H9 (cell line): ENCODE data around the gene MAGT1. TPM values are rescaled to one million over a fixed set of nuclear protein-coding genes. Genes with fewer than 3 reads are reported as not detected.

Experiments used
- DNase-seq: peaks from one replicate; pipeline ENCODE4 v3.0.0-alpha.2; 2017
- H2AFZ ChIP-seq: one replicate; pipeline ENCODE4 v1.6.1; 2013; ENCODE audit warnings: mild to moderate bottlenecking, low read length, control low read depth, moderate library complexity
- H2AK5ac ChIP-seq: 2 replicates; pipeline ENCODE4 v1.6.1; 2013; ENCODE audit warnings: low read length, control low read depth, mixed read lengths; ENCODE audit not compliant: insufficient read length
- H2BK120ac ChIP-seq: one replicate; pipeline ENCODE4 v1.6.1; 2013; ENCODE audit warnings: low read depth, mild to moderate bottlenecking, low read length, control low read depth, inconsistent platforms; ENCODE audit not compliant: poor library complexity, severe bottlenecking
- H2BK12ac ChIP-seq: 2 replicates; pipeline ENCODE4 v1.6.1; 2013; ENCODE audit warnings: low read length, control low read depth, mixed read lengths, low read depth; ENCODE audit not compliant: insufficient read length
- H2BK15ac ChIP-seq: 2 replicates; pipeline ENCODE4 v1.6.1; 2013; ENCODE audit warnings: low read depth, low read length, control low read depth
- H2BK20ac ChIP-seq: one replicate; pipeline ENCODE4 v1.6.1; 2013; ENCODE audit warnings: low read depth, mild to moderate bottlenecking, low read length, control low read depth, inconsistent platforms; ENCODE audit not compliant: poor library complexity, severe bottlenecking
- H2BK5ac ChIP-seq: 2 replicates; pipeline ENCODE4 v1.6.1; 2013; ENCODE audit warnings: low read length, control low read depth, mixed read lengths; ENCODE audit not compliant: insufficient read length
- H3K14ac ChIP-seq: 2 replicates; pipeline ENCODE4 v1.6.1; 2013; ENCODE audit warnings: low read length, control low read depth; ENCODE audit not compliant: insufficient read depth
- H3K18ac ChIP-seq: 2 replicates; pipeline ENCODE4 v1.6.1; 2013; ENCODE audit warnings: low read depth, mild to moderate bottlenecking, mixed read lengths, low read length, control low read depth; ENCODE audit not compliant: insufficient read length
- H3K23ac ChIP-seq: 2 replicates; pipeline ENCODE4 v1.6.1; 2013; ENCODE audit warnings: low read length, control low read depth, mixed read lengths, low read depth; ENCODE audit not compliant: insufficient read length
- H3K23me2 ChIP-seq: 2 replicates; pipeline ENCODE4 v1.6.1; 2013; ENCODE audit warnings: low read depth, mild to moderate bottlenecking, mixed read lengths, low read length, control low read depth; ENCODE audit not compliant: insufficient read length, poor library complexity, severe bottlenecking
- H3K27ac ChIP-seq: 2 replicates; pipeline ENCODE4 v1.5.1; 2013; ENCODE audit warnings: low read length, control low read depth, mixed read lengths, low read depth; ENCODE audit not compliant: insufficient read length
- H3K27me3 ChIP-seq: 2 replicates; pipeline ENCODE4 v1.6.1; 2013; ENCODE audit warnings: low read length, control low read depth, inconsistent platforms; ENCODE audit not compliant: insufficient read depth
- H3K4ac ChIP-seq: 2 replicates; pipeline ENCODE4 v1.6.1; 2013; ENCODE audit warnings: low read depth, mild to moderate bottlenecking, control low read depth, inconsistent platforms, low read length, moderate library complexity
- H3K4me1 ChIP-seq: 2 replicates; pipeline ENCODE4 v1.6.1; 2013; ENCODE audit warnings: low read length, control low read depth, inconsistent platforms; ENCODE audit not compliant: insufficient read depth
- H3K4me2 ChIP-seq: 2 replicates; pipeline ENCODE4 v1.6.1; 2013; ENCODE audit warnings: low read length, control low read depth, mixed read lengths; ENCODE audit not compliant: insufficient read length, insufficient read depth
- H3K56ac ChIP-seq: 2 replicates; pipeline ENCODE4 v1.6.1; 2013; ENCODE audit warnings: low read depth, mild to moderate bottlenecking, mixed read lengths, low read length, control low read depth; ENCODE audit not compliant: insufficient read length
- H3K79me1 ChIP-seq: 2 replicates; pipeline ENCODE4 v1.6.1; 2013; ENCODE audit warnings: low read depth, mild to moderate bottlenecking, moderate library complexity, low read length, control low read depth, inconsistent platforms; ENCODE audit not compliant: insufficient read depth, poor library complexity, severe bottlenecking
- H3K79me2 ChIP-seq: 2 replicates; pipeline ENCODE4 v1.6.1; 2013; ENCODE audit warnings: low read length, control low read depth, inconsistent platforms; ENCODE audit not compliant: insufficient read depth
- H3K9ac ChIP-seq: 2 replicates; pipeline ENCODE4 v1.6.1; 2013; ENCODE audit warnings: low read length, control low read depth, mixed read lengths; ENCODE audit not compliant: insufficient read length; ENCODE audit errors: extremely low read depth
- H3K9me3 ChIP-seq: one replicate; pipeline ENCODE4 v1.6.1; 2013; ENCODE audit warnings: low read depth, low read length, inconsistent platforms; ENCODE audit not compliant: control insufficient read depth
- H3T11ph ChIP-seq: one replicate; pipeline ENCODE4 v1.6.1; 2013; ENCODE audit warnings: mild to moderate bottlenecking, low read length, control low read depth, inconsistent platforms
- H4K20me1 ChIP-seq: one replicate; pipeline ENCODE4 v1.6.1; 2013; ENCODE audit not compliant: control insufficient read depth, insufficient read length, insufficient read depth
- H4K5ac ChIP-seq: 2 replicates; pipeline ENCODE4 v1.6.1; 2013; ENCODE audit warnings: low read depth, mild to moderate bottlenecking, mixed read lengths, low read length, control low read depth; ENCODE audit not compliant: insufficient read length
- H4K8ac ChIP-seq: replicated peaks from 2 replicates; pipeline ENCODE4 v1.6.1; 2013; ENCODE audit warnings: low read length, control low read depth, mixed read lengths, low read depth; ENCODE audit not compliant: insufficient read length
- H4K91ac ChIP-seq: 2 replicates; pipeline ENCODE4 v1.6.1; 2013; ENCODE audit warnings: low read depth, mild to moderate bottlenecking, moderate library complexity, mixed read lengths, low read length, control low read depth; ENCODE audit not compliant: insufficient read length
- H3K27ac Mint-ChIP-seq, 3 experiments: 2 replicates in 2 of 3; 3 replicates in 1 of 3; pipeline ENCODE4 v1.8.0; 2020 to 2021; ENCODE audit warnings: mixed read lengths in 3 of 3, mild to moderate bottlenecking in 1 of 3, moderate library complexity in 1 of 3
- H3K27me3 Mint-ChIP-seq: 2 replicates; pipeline ENCODE4 v1.8.0; 2021; ENCODE audit warnings: low read depth, mild to moderate bottlenecking, moderate library complexity, mixed read lengths
- H3K36me3 Mint-ChIP-seq, 3 experiments: 2 replicates in 2 of 3; 3 replicates in 1 of 3; pipeline ENCODE4 v1.8.0; 2020 to 2021; ENCODE audit warnings: low read depth in 3 of 3, mixed read lengths in 3 of 3; ENCODE audit not compliant: insufficient read depth in 1 of 3
- H3K4me1 Mint-ChIP-seq, 2 experiments: 2 replicates each; pipeline ENCODE4 v1.8.0; 2020; ENCODE audit warnings: mixed read lengths in 2 of 2
- H3K4me3 Mint-ChIP-seq, 2 experiments: 2 replicates in 1 of 2; 3 replicates in 1 of 2; pipeline ENCODE4 v1.8.0; 2020 to 2021; ENCODE audit warnings: mild to moderate bottlenecking in 2 of 2, mixed read lengths in 2 of 2, moderate library complexity in 1 of 2
- H3K9me3 Mint-ChIP-seq, 2 experiments: 2 replicates in 1 of 2; 3 replicates in 1 of 2; pipeline ENCODE4 v1.8.0; 2020; ENCODE audit warnings: mild to moderate bottlenecking in 2 of 2, mixed read lengths in 2 of 2, moderate library complexity in 1 of 2
- WGBS: extraction: QIAGEN DNeasy Blood & Tissue Kit; methylation state at CpG from one replicate; pipeline ENCODE4 v1.1.7; 2013; ENCODE audit warnings: missing lambda C conversion rate, low lambda C conversion rate, mixed read lengths; ENCODE audit not compliant: insufficient read length; ENCODE audit errors: extremely low coverage; 5-methylcytosine and 5-hydroxymethylcytosine counted together
- total RNA-seq: library from RNA; stranded (reverse); gene quantifications from 2 replicates; pipeline ENCODE4 v1.2.1, GENCODE V29; 2021
- TF ChIP-seq, protein P1 (sequence below): fragments of 200-600 bp; sonication (generic); conservative IDR thresholded peaks from 3 replicates; pipeline ENCODE4 v1.8.0; 2021; ENCODE audit warnings: antibody characterized with exemption, mild to moderate bottlenecking

MAGT1 gene
- total RNA-seq, 1 experiment from 2014 or later: 42.8 TPM

DNA sequence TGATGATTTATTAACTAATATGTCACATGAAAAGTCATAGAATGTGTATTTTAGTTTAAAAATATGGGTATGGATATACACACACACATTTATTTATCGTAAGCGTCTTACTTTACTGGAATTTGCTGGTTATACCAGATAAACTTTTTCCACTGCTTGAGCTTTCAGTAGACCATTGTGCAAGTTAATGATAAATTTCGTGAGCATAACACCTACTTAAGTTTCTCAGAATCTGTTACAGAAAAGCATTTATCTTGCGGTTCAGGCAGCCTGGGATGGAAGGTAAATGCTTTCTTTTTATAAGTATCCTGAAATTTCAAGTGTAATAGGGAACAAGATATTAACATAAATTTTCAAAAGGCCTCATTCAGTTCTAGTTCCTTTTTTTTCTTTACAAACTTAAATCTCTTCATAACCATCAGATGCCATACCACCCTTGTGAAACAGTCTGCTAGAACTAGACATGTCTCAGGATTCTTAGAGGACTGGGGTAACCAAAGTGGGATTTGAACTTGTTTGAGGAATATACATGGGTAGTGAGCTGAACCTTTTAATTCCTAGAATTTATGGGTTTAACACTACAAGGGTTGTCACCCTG is 42.9 kb upstream of the MAGT1 start:
- TF ChIP-seq, protein P1, sequence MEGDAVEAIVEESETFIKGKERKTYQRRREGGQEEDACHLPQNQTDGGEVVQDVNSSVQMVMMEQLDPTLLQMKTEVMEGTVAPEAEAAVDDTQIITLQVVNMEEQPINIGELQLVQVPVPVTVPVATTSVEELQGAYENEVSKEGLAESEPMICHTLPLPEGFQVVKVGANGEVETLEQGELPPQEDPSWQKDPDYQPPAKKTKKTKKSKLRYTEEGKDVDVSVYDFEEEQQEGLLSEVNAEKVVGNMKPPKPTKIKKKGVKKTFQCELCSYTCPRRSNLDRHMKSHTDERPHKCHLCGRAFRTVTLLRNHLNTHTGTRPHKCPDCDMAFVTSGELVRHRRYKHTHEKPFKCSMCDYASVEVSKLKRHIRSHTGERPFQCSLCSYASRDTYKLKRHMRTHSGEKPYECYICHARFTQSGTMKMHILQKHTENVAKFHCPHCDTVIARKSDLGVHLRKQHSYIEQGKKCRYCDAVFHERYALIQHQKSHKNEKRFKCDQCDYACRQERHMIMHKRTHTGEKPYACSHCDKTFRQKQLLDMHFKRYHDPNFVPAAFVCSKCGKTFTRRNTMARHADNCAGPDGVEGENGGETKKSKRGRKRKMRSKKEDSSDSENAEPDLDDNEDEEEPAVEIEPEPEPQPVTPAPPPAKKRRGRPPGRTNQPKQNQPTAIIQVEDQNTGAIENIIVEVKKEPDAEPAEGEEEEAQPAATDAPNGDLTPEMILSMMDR: no peak
- H4K8ac ChIP-seq: no peak overlapping the region
- H2BK12ac ChIP-seq: no peak overlapping the region
- no peak overlapping the region for H3K4ac ChIP-seq
- H3T11ph ChIP-seq: no peak overlapping the region
- no peaks in the 10 kb centered on the region for H3K79me1 ChIP-seq
- no peak overlapping the region for H2BK5ac ChIP-seq
- no peak for DNase-seq
- H3K9me3 Mint-ChIP-seq: peaks cover 31 to 44% of the 10 kb centered on the region in 2 experiments
- H2BK15ac ChIP-seq: no peak overlapping the region
- H3K27ac Mint-ChIP-seq: no peak overlapping the region
- no peaks in the 10 kb centered on the region for H3K4me1 Mint-ChIP-seq
- no peaks in the 10 kb centered on the region for H3K79me2 ChIP-seq
- H3K23ac ChIP-seq: no peak overlapping the region
- no peaks in the 10 kb centered on the region for H3K36me3 Mint-ChIP-seq
- no peak overlapping the region for H3K18ac ChIP-seq
- H3K23me2 ChIP-seq: no peaks in the 10 kb centered on the region
- H3K14ac ChIP-seq: no peak overlapping the region
- H2AFZ ChIP-seq: no peak overlapping the region
- no peak overlapping the region for H3K4me3 Mint-ChIP-seq
- H3K56ac ChIP-seq: no peak overlapping the region
- no peak overlapping the region for H3K27ac ChIP-seq
- H3K9me3 ChIP-seq: peaks cover 22% of the 10 kb centered on the region
- H3K4me1 ChIP-seq: no peaks in the 10 kb centered on the region
- no peak overlapping the region for H4K91ac ChIP-seq
- H3K27me3 Mint-ChIP-seq: no peaks in the 10 kb centered on the region
- no peak overlapping the region for H2AK5ac ChIP-seq
- H2BK120ac ChIP-seq: no peak overlapping the region
- no CpG with 5 or more reads among the region's 4 CpGs for WGBS
- no peak overlapping the region for H3K4me2 ChIP-seq
- H3K27me3 ChIP-seq: no peaks in the 10 kb centered on the region
- no peak overlapping the region for H2BK20ac ChIP-seq
- H3K9ac ChIP-seq: no peak overlapping the region
- H4K5ac ChIP-seq: no peak overlapping the region
- H4K20me1 ChIP-seq: no peaks in the 10 kb centered on the region
